ENCODE measurements around the gene POMT1.

Gene POMT1

GRCh38 chr9:131518553-131518952 lies 15.8 kb downstream of the POMT1 start:
- no peak overlapping the region for H3K4me3 ChIP-seq (replicated peaks; ENCODE audit: low read depth, low read length)
- no peaks in the 10 kb centered on the region for H3K27me3 ChIP-seq (replicated peaks; ENCODE audit: control insufficient read depth, insufficient read depth, low read length)
- DNase-seq (ENCODE audit: extremely low read depth, insufficient read length) = no peak
- TF ChIP-seq CTCF (IDR thresholded peaks at IDR 0.05; ENCODE audit: insufficient read depth, low read length, poor library complexity, severe bottlenecking) = no peak
- H3K36me3 ChIP-seq (ENCODE audit: control insufficient read depth, insufficient read depth, low read length) = peaks cover 31% of the 10 kb centered on the region

GRCh38 chr9:131520503-131520902 lies 17.8 kb downstream of the POMT1 start:
- Histone ChIP-seq H3K27me3 (replicated peaks; ENCODE audit: control insufficient read depth, insufficient read depth, low read length) (no peaks in the 10 kb centered on the region), H3K36me3 (ENCODE audit: control insufficient read depth, insufficient read depth, low read length) (peaks cover 35% of the 10 kb centered on the region), H3K4me3 (replicated peaks; ENCODE audit: low read depth, low read length) (no peak overlapping the region)
- TF ChIP-seq CTCF (IDR thresholded peaks at IDR 0.05; ENCODE audit: insufficient read depth, low read length, poor library complexity, severe bottlenecking) = no peak
- no peak for DNase-seq (ENCODE audit: extremely low read depth, insufficient read length)

GRCh38 chr9:131521203-131521602 lies 18.5 kb downstream of the POMT1 start:
- H3K27me3 ChIP-seq (replicated peaks; ENCODE audit: control insufficient read depth, insufficient read depth, low read length) = no peaks in the 10 kb centered on the region
- DNase-seq (ENCODE audit: extremely low read depth, insufficient read length) = no peak
- TF ChIP-seq CTCF (IDR thresholded peaks at IDR 0.05; ENCODE audit: insufficient read depth, low read length, poor library complexity, severe bottlenecking) = no peak
- no peak overlapping the region for H3K4me3 ChIP-seq (replicated peaks; ENCODE audit: low read depth, low read length)
- peaks cover 33% of the 10 kb centered on the region for H3K36me3 ChIP-seq (ENCODE audit: control insufficient read depth, insufficient read depth, low read length)

GRCh38 chr9:131521822-131522221 lies 19.1 kb downstream of the POMT1 start:
- TF ChIP-seq CTCF (IDR thresholded peaks at IDR 0.05; ENCODE audit: insufficient read depth, low read length, poor library complexity, severe bottlenecking) = no peak
- no peak for DNase-seq (ENCODE audit: extremely low read depth, insufficient read length)
- no peaks in the 10 kb centered on the region for H3K27me3 ChIP-seq (replicated peaks; ENCODE audit: control insufficient read depth, insufficient read depth, low read length)
- peaks cover 34% of the 10 kb centered on the region for H3K36me3 ChIP-seq (ENCODE audit: control insufficient read depth, insufficient read depth, low read length)
- H3K4me3 ChIP-seq (replicated peaks; ENCODE audit: low read depth, low read length) = no peak overlapping the region

GRCh38 chr9:131522257-131523085 lies 19.8 kb downstream of the POMT1 start:
- H3K36me3 ChIP-seq (ENCODE audit: control insufficient read depth, insufficient read depth, low read length) = peaks cover 34% of the 10 kb centered on the region
- no peaks in the 10 kb centered on the region for H3K27me3 ChIP-seq (replicated peaks; ENCODE audit: control insufficient read depth, insufficient read depth, low read length)
- no peak for TF ChIP-seq CTCF (IDR thresholded peaks at IDR 0.05; ENCODE audit: insufficient read depth, low read length, poor library complexity, severe bottlenecking)
- no peak for DNase-seq (ENCODE audit: extremely low read depth, insufficient read length)
- no peak overlapping the region for H3K4me3 ChIP-seq (replicated peaks; ENCODE audit: low read depth, low read length)

- TF ChIP-seq CTCF (IDR thresholded peaks at IDR 0.05; ENCODE audit: insufficient read depth, low read length, poor library complexity, severe bottlenecking) = no peak
- no peak overlapping the region for H3K4me3 ChIP-seq (replicated peaks; ENCODE audit: low read depth, low read length)
- no peak for DNase-seq (ENCODE audit: extremely low read depth, insufficient read length)
- no peaks in the 10 kb centered on the region for H3K27me3 ChIP-seq (replicated peaks; ENCODE audit: control insufficient read depth, insufficient read depth, low read length)
- H3K36me3 ChIP-seq (ENCODE audit: control insufficient read depth, insufficient read depth, low read length) = peaks cover 34% of the 10 kb centered on the region
These were observed 20.3 kb downstream of the POMT1 start for GRCh38 chr9:131523086-131523388.

Data from GM06990 (cell line).